ENCODE measurements around the gene CAB39. TPM values are rescaled to one million over a fixed set of nuclear protein-coding genes. Genes with fewer than 3 reads are reported as not detected.

The CAB39 gene
- total RNA-seq, 1 donor from 2014 or later: 193 TPM

DNA sequence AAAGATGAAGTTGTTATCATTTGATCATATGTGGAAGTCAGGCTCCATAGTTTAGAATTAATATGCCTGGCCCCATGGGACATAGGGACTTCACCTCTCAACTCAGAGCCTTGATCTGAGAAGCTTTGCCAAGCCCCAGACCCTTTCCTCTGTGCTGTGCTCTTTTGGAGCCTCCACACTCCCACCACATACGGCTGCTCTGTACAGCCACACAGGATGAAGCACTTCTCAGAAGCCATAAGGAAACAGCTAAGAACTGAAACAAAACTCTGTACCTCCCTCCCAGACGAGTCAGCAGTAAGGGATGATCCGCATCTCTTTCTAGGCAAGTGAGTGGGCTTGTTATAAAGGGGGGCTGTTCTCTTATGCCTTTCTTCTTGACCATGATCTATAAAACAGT, 66.5 kb downstream of the CAB39 start:
- intact Hi-C loops (cut with micrococcal nuclease): no loop called here

GRCh38 chr2:230779607-230780006, 67.0 kb downstream of the CAB39 start:
- intact Hi-C loops (cut with micrococcal nuclease): loop anchor here (2.0 kb wide), 1 partner anchor 15 kb away; no protein-coding TSS in a partner anchor

GRCh38 chr2:230781130-230781797, 68.6 kb downstream of the CAB39 start:
- intact Hi-C loops (cut with micrococcal nuclease): loop anchor here (2.0 kb wide), 1 partner anchor 14 kb away; no protein-coding TSS in a partner anchor

DNA sequence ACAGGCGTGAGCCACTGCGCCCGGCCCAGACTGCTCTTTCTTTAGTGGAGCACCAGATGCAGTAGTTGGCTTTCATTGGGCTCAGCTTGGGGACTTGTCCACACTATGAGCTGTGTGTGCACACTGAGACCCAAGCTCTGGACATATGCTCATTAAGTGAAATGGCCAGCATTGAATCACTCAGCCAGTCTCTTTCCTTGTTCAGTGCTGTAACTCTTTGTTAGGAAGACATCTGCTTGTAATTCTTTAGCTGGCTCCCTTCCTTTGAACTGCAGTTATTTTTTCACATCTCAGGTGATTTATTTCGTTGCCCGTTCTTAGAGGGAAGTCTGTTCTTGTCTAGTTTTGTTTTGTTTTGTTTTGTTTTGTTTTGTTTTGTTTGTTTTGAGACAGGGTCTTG, 70.5 kb downstream of the CAB39 start:
- intact Hi-C loops (cut with micrococcal nuclease): no loop called here

DNA sequence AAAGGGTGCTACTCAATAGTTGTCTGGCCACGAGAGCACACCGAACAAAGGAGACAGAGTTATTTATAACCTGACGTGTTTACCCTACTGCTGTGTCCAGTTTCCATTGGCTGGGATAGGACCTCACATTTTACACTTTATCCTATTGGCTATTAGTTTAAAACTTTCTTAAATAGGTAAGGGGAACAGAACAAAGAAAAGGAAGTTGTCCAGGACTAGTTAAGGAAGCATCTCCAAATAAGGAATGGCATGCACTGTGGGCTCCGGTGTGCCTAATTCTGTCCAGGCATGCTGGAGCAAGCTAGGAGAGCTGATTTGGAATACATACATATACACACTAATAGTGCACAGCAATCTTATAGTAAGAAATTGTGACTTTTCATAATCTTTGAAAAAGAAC, 72.2 kb downstream of the CAB39 start:
- intact Hi-C loops (cut with micrococcal nuclease): no loop called here

- intact Hi-C loops (cut with micrococcal nuclease): no loop called here
These were observed 72.7 kb downstream of the CAB39 start for GRCh38 chr2:230785346-230785745.

- intact Hi-C loops (cut with micrococcal nuclease): no loop called here
These were observed 74.5 kb downstream of the CAB39 start for GRCh38 chr2:230787101-230787500.

DNA sequence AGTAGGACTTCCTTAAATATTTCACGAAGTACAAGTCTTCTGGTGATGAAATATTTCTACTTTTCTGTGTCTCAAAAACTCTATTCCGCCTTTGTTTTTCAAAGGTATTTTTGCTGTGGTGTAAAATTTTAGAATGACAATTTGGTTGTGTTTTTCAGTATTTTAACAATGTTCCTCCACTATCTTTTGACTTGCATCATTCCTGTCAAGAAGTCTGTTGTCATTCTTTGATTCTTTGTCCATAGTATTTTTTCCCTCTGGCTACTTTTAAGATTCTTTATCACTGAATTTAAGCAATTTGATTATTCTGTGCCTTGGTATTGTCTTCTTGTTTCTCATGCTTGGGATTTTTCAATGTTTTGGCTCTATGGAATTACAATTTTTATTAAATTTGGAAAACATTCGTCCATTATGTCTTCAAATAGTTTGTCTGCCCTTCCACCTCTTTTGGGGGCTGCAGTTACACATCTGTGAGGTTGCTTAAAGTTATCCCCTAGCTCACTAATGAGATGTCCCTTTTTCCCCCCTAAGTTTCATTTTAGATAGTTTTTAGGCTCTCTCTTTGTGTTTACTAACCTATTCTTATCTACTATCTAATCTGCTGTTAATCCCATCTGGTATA, 76.0 kb downstream of the CAB39 start:
- intact Hi-C loops (cut with micrococcal nuclease): no loop called here

DNA sequence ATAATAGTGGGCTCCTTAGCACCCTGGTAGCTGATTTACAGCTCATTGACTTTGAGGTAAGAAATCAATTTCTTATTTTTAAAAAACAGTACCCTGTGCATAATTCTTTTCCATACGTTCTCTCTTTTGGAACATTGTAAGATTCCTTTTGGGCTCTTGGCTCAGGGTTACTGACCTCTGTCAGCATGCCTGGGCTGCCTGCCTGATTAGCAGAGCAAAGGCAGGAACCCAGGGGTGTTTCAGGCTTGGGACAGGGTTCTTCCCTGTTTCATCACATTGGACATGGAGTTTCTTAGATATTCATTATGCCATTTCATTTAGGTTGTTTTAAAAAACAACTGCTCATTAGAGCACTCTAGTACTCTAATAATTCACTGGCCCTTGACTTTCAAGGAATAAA, 78.3 kb downstream of the CAB39 start:
- intact Hi-C loops (cut with micrococcal nuclease): loop anchor here (5.0 to 10.0 kb wide), 3 partner anchors 336 to 474 kb away; partner anchors contain the start of gene SP100

- intact Hi-C loops (cut with micrococcal nuclease): loop anchor here (1.0 to 10.0 kb wide), 7 partner anchors 13 to 476 kb away; partner anchors contain the start of genes CAB39 and SP100
These were observed 81.1 kb downstream of the CAB39 start for GRCh38 chr2:230793572-230794359.

- intact Hi-C loops (cut with micrococcal nuclease): loop anchor here (1.0 to 10.0 kb wide), 7 partner anchors 14 to 477 kb away; partner anchors contain the start of genes CAB39 and SP100
These were observed 81.9 kb downstream of the CAB39 start for GRCh38 chr2:230794497-230794896.

DNA sequence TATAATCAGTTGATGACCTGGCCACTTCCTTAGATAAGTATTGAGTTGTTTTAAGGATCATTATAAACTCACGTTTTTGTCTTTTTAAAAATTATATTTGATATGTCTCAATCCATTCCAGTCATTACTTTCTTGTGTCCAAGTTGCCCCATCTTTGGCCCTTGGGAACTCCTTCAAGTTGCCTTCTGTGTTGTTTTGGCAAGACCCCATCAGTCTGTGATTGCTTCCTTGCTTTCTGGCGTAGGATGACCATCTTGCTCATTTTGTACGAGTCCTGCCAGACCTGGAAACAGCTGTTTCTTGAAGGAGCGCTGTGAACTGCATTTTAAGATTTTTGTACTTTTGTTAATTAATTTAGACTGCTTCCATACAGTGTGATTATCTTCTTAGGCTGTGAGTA, 83.2 kb downstream of the CAB39 start:
- intact Hi-C loops (cut with micrococcal nuclease): loop anchor here (2.0 to 10.0 kb wide), 8 partner anchors 15 to 789 kb away; partner anchors contain the start of genes SP100 and SP110

GRCh38 chr2:230796280-230796862, 83.7 kb downstream of the CAB39 start:
- intact Hi-C loops (cut with micrococcal nuclease): loop anchor here (5.0 to 10.0 kb wide), 6 partner anchors 39 to 789 kb away; partner anchors contain the start of genes SP100 and SP110

- intact Hi-C loops (cut with micrococcal nuclease): loop anchor here (1.0 to 10.0 kb wide), 7 partner anchors 41 to 791 kb away; partner anchors contain the start of genes CAB39, SP100 and SP110
These were observed 85.2 kb downstream of the CAB39 start for GRCh38 chr2:230797515-230798495.

DNA sequence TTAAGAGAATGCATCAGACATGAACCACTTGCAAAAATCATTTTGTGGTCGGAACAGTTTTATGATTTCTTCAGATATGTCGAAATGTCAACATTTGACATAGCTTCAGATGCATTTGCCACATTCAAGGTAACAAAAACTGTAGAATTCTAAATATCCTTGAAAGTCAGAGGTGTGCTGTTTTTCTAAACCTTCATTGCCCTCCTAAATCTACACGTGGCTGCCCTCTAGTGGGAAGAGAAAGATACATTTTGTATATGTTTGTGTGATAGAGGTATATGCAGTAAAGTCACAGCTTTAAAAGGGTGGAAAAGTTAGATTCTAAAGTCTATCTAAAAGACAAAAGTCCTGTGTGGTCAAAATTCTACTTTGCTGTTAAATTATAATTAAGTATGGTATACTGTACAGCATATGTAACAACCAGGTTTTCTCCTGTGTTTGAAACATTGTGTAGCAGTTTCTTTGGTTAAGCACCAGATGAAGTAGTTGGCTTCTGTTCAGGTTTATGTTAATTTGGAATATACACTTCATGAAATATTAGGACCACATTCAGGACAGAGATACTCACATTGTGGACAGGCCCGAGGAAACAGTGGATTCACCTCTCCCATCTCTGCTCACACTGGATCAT, 86.2 kb downstream of the CAB39 start:
- intact Hi-C loops (cut with micrococcal nuclease): loop anchor here (1.0 to 10.0 kb wide), 7 partner anchors 42 to 792 kb away; partner anchors contain the start of genes CAB39, SP100 and SP110

DNA sequence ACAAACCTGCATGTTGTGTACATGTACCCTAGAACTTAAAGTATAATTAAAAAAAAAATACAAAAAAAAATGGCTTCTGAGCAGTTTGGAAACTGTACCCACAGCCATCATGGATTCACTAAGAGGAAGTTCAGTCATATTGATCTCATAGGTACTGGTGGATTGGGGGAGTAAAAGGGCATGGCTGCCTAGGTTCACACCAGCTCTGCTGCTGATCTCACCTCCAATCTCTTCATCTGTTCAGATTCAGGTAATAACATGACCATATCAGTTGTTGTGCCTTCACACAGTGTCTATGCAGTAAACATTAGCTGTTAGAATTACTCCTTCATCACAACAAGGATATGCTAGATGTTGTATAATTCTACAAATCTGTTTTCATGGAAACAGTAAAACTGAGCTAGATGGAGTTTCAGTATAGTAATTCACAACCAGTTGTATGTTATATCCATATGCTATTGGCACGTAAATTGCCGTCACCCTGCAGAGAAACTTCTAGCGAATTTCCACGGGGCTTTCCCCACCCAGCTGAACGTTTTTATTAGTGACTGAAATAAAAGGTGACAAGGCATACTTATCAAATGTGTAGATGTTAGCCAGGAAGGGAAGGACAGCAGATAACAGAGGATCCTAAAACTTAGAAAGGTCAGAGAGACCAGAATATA, 92.8 kb downstream of the CAB39 start:
- intact Hi-C loops (cut with micrococcal nuclease): no loop called here

DNA sequence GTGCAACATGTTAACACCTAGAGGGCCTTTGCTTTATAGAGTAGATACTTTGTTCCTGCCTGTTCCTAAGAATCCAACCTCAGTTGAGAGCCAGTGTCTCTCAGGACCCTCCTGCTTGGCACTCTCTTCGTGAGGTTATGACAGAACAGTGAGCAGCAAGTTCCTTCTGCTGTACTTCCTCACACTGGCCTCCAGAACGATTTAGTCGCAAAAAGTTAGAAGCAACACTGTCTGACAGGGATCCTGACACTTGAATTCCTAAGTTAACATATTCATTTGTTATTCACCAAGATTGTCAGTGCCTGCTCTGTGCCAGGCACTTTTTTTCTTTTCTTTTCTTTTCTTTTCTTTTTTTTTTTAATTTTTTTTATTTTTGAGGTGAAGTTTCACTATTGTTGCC, 95.1 kb downstream of the CAB39 start:
- intact Hi-C loops (cut with micrococcal nuclease): no loop called here

GRCh38 chr2:230809015-230809414, 96.4 kb downstream of the CAB39 start:
- intact Hi-C loops (cut with micrococcal nuclease): no loop called here

Data from T-helper 2 cell treated with Interferon-gamma antibody and Interleukin-4, amounts not matched to agents 100 ng/mL and 5 ng/mL, for 36 hours (primary cell).